Osteocyte (in vitro differentiated cells): Measurements from ENCODE around the gene DOCK2. TPM values are rescaled to one million over a fixed set of nuclear protein-coding genes. Genes with fewer than 3 reads are reported as not detected.

Experiments used
- DNase-seq: peaks from one replicate; pipeline ENCODE4 v3.0.0; 2021; ENCODE audit warnings: mixed read lengths; ENCODE audit not compliant: unreplicated experiment; ENCODE audit errors: extremely low spot score
- H3K27ac Mint-ChIP-seq: one replicate; pipeline ENCODE4 v1.8.0; 2021; ENCODE audit warnings: mild to moderate bottlenecking, mixed read lengths; ENCODE audit not compliant: unreplicated experiment
- H3K27me3 Mint-ChIP-seq: one replicate; pipeline ENCODE4 v1.8.0; 2021; ENCODE audit warnings: mixed read lengths; ENCODE audit not compliant: unreplicated experiment
- H3K36me3 Mint-ChIP-seq: one replicate; pipeline ENCODE4 v1.8.0; 2021; ENCODE audit warnings: mixed read lengths; ENCODE audit not compliant: unreplicated experiment
- H3K4me1 Mint-ChIP-seq: one replicate; pipeline ENCODE4 v1.8.0; 2021; ENCODE audit warnings: mixed read lengths; ENCODE audit not compliant: unreplicated experiment
- H3K4me3 Mint-ChIP-seq: one replicate; pipeline ENCODE4 v1.8.0; 2021; ENCODE audit warnings: mild to moderate bottlenecking, moderate library complexity, mixed read lengths; ENCODE audit not compliant: unreplicated experiment
- H3K9me3 Mint-ChIP-seq: one replicate; pipeline ENCODE4 v1.8.0; 2021; ENCODE audit warnings: mixed read lengths; ENCODE audit not compliant: unreplicated experiment
- CTCF ChIP-seq: fragments of 200-600 bp; sonication (generic); IDR thresholded peaks from 2 replicates; pipeline ENCODE4 v1.5.0; 2021; ENCODE audit warnings: antibody characterized with exemption, mild to moderate bottlenecking, moderate library complexity
- total RNA-seq: library from RNA; stranded (reverse); gene quantifications from 2 replicates; pipeline ENCODE4 v1.2.1, GENCODE V29; 2021

The DOCK2 gene
- total RNA-seq, 1 donor from 2014 or later = 11.6 TPM

GRCh38 chr5:170069512-170069911, 432.4 kb downstream of the DOCK2 start:
- no peak overlapping the region for H3K27ac Mint-ChIP-seq
- peaks cover 3% of the 10 kb centered on the region for H3K27me3 Mint-ChIP-seq
- DNase-seq = no peak
- no peaks in the 10 kb centered on the region for H3K36me3 Mint-ChIP-seq
- H3K4me1 Mint-ChIP-seq = no peaks in the 10 kb centered on the region
- TF ChIP-seq CTCF = no peak
- no peaks in the 10 kb centered on the region for H3K9me3 Mint-ChIP-seq
- H3K4me3 Mint-ChIP-seq = no peak overlapping the region

- H3K27me3 Mint-ChIP-seq = peaks cover 9% of the 10 kb centered on the region
Measured at GRCh38 chr5:170070556-170071412, 433.7 kb downstream of the DOCK2 start.

GRCh38 chr5:170071748-170072147, 434.7 kb downstream of the DOCK2 start:
- H3K27me3 Mint-ChIP-seq = peaks cover 9% of the 10 kb centered on the region

More at GRCh38 chr5:170070556-170071412, 433.7 kb downstream of the DOCK2 start:
- no peaks in the 10 kb centered on the region for H3K9me3 Mint-ChIP-seq
- no peak overlapping the region for H3K27ac Mint-ChIP-seq
- no peaks in the 10 kb centered on the region for H3K36me3 Mint-ChIP-seq
- no peaks in the 10 kb centered on the region for H3K4me1 Mint-ChIP-seq
- peak; percentile 78 for TF ChIP-seq CTCF
- DNase-seq = no peak
- no peak overlapping the region for H3K4me3 Mint-ChIP-seq

GRCh38 chr5:170075696-170076095, 438.6 kb downstream of the DOCK2 start:
- no peaks in the 10 kb centered on the region for H3K4me1 Mint-ChIP-seq
- H3K36me3 Mint-ChIP-seq = no peaks in the 10 kb centered on the region
- TF ChIP-seq CTCF = no peak
- peaks cover 15% of the 10 kb centered on the region for H3K27me3 Mint-ChIP-seq
- DNase-seq = no peak
- no peak overlapping the region for H3K27ac Mint-ChIP-seq
- no peak overlapping the region for H3K4me3 Mint-ChIP-seq
- no peaks in the 10 kb centered on the region for H3K9me3 Mint-ChIP-seq

More at GRCh38 chr5:170071748-170072147, 434.7 kb downstream of the DOCK2 start:
- no peak for DNase-seq
- no peak overlapping the region for H3K4me3 Mint-ChIP-seq
- H3K27ac Mint-ChIP-seq = no peak overlapping the region
- no peaks in the 10 kb centered on the region for H3K9me3 Mint-ChIP-seq
- TF ChIP-seq CTCF = no peak
- no peaks in the 10 kb centered on the region for H3K4me1 Mint-ChIP-seq
- no peaks in the 10 kb centered on the region for H3K36me3 Mint-ChIP-seq

DNA sequence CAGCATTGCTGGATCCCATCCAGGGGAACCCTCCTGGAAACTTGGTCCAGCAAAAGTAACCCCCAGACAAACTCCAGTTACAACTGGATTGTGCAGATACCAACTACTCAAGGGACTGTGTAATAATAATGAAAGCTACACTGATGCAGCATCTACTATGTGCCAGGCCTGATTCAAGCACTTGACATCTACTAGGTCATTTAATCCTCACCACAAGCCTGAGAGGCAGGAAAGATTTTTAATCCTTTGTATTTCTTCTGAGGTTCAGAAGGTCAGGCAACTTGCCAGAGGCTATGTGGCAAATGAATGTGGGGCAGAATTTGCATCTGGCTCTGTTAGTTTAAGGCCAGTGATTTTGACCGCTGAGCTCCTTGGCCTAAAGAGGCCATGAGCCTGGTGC, 439.1 kb downstream of the DOCK2 start:
- no peak for TF ChIP-seq CTCF
- no peaks in the 10 kb centered on the region for H3K4me1 Mint-ChIP-seq
- no peak for DNase-seq

More for the DNA sequence above, 439.1 kb downstream of the DOCK2 start:
- Mint-ChIP-seq H3K9me3 (no peaks in the 10 kb centered on the region), H3K27ac (no peak overlapping the region), H3K4me3 (no peak overlapping the region), H3K36me3 (no peaks in the 10 kb centered on the region), H3K27me3 (peaks cover 15% of the 10 kb centered on the region)
